Measurements from ENCODE around the gene KCNA1.

KCNA1 gene

DNA sequence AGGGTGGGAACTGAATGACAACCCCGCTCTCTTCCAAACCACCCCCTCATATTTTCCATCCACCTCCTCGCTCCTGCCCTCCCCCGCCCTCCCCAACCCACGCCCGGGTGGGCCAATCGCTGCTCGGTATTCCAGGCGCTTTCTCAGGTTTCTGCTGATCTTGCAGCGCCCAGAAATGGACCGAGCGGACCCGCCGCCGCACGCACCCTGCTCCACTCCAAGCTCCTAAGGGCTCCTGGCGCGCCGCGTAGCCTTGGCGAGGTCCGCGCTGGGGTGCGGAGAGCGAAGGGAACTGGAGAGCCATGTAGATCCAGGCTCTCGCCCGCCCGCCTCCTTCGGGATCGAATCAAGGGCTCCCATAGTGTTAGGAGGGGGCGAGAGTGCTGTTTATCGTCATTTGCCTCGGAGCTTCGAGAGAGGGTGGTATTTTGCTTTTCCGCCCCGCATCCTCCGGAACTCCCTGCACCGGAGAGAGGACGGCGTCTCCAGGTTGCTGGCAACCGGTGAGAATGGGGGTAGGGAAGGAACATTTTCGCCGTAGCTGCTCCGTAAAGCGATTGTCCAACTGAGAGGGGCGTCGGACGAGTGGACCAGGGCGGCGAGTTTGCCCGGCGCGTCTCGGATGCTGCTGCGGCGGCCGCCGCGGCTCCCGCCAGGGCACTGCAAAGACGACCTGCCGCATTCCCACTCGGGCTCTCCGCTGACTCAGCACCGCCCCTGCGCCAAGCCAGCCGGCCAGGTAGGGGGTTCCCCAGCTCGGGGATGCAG lies at the start of gene KCNA1:
TSS of gene KCNA1 (plus strand) at position 172 of the 768 bp plus-strand sequence. CDS start 1,474 bp downstream, outside the sequence.
- no peak for DNase-seq (ENCODE audit: extremely low read depth, low read depth)
- TF ChIP-seq, protein P1, sequence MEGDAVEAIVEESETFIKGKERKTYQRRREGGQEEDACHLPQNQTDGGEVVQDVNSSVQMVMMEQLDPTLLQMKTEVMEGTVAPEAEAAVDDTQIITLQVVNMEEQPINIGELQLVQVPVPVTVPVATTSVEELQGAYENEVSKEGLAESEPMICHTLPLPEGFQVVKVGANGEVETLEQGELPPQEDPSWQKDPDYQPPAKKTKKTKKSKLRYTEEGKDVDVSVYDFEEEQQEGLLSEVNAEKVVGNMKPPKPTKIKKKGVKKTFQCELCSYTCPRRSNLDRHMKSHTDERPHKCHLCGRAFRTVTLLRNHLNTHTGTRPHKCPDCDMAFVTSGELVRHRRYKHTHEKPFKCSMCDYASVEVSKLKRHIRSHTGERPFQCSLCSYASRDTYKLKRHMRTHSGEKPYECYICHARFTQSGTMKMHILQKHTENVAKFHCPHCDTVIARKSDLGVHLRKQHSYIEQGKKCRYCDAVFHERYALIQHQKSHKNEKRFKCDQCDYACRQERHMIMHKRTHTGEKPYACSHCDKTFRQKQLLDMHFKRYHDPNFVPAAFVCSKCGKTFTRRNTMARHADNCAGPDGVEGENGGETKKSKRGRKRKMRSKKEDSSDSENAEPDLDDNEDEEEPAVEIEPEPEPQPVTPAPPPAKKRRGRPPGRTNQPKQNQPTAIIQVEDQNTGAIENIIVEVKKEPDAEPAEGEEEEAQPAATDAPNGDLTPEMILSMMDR (IDR thresholded peaks at IDR 0.05; ENCODE audit: low read depth, low read length, missing control alignments) = no peak
- H3K4me3 ChIP-seq (replicated peaks; ENCODE audit: low read depth, low read length) = no peak within 1 kb of the TSS

DNA sequence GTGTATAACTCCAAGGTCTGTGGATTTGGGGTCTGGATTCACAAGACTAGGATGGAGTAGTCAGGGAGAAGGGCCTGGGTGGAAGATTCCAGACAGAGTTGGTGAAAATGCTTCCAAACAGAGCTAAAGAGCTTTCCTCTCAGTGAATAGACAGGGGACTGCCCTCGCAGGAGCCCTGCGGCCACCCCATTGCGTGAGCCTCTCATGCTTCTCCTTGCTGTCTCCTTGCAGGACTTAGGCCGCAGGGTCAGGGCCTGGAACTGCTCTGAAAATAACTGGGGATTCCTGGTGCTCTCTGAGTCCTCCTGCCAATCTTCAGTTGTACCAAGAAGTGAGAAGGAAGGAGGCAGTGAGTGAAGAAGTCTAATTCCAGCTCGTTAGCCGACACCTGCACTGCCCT lies 49.0 kb upstream of the KCNA1 start:
- no peak overlapping the region for H3K4me3 ChIP-seq (replicated peaks; ENCODE audit: low read depth, low read length)
- DNase-seq (ENCODE audit: extremely low read depth, low read depth) = no peak
- TF ChIP-seq, protein P1 (IDR thresholded peaks at IDR 0.05; ENCODE audit: low read depth, low read length, missing control alignments) = no peak

DNA sequence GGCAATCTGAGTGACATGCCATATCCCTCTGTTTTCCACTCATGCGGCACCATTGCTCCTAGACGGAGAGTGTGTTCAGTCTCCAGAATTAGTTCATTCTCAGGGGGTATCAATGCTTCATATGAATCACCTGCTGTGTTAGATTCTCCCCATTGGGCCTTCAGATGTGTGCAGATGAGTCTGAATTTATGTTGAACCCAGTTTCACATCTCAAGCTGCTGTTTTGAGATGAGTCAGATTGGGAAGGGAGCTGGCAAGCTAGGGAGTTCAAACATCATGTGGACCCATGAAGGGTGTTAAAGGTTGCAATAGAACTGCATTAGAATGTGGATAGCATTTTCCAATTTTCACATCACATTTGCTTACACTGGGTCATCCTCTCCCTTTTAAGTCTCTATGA lies 46.9 kb upstream of the KCNA1 start:
- no peak overlapping the region for H3K4me3 ChIP-seq (replicated peaks; ENCODE audit: low read depth, low read length)
- DNase-seq (ENCODE audit: extremely low read depth, low read depth) = no peak
- TF ChIP-seq, protein P1 (IDR thresholded peaks at IDR 0.05; ENCODE audit: low read depth, low read length, missing control alignments) = no peak

DNA sequence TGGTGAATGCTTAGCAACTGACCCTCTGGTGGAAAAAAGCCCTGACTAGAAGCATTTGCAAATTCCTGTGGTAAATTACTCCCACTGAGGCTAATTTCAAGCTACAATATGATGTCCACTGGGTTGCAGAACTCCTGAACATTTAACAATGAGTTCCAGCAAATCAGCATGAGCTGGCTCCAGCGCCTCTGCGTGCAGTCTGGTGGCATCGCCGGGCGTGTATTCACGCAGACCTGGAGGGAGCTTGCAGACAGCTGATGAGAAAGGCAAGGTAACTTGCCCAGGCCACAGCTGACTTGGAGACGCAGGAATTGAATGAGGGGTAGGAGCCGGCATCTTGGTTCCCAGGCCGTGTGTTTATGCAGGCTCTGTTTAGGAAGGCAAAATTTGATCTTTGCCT lies 45.1 kb upstream of the KCNA1 start:
- TF ChIP-seq, protein P1 (IDR thresholded peaks at IDR 0.05; ENCODE audit: low read depth, low read length, missing control alignments) = no peak
- H3K4me3 ChIP-seq (replicated peaks; ENCODE audit: low read depth, low read length) = no peak overlapping the region
- DNase-seq (ENCODE audit: extremely low read depth, low read depth) = no peak

DNA sequence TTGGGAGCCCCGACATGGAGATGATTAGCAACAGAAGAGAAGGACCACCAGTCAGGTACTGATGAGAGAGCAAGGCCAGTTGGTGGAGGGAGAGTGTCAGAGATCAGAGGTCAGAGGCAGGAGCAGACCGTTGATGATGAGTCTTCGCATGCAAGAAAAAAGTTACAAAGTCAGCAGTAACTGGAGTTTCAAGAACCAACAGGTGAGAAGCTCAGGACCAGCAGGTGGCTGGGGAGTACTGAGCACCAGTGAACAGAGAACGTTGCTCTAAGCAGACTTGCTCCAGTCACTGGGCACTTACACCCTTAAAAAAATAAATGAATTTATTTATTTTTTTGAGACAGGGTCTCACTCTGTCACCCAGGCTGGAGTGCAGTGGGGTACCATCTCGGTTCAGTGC lies 44.5 kb upstream of the KCNA1 start:
- DNase-seq (ENCODE audit: extremely low read depth, low read depth) = no peak
- TF ChIP-seq, protein P1 (IDR thresholded peaks at IDR 0.05; ENCODE audit: low read depth, low read length, missing control alignments) = no peak
- H3K4me3 ChIP-seq (replicated peaks; ENCODE audit: low read depth, low read length) = no peak overlapping the region

DNA sequence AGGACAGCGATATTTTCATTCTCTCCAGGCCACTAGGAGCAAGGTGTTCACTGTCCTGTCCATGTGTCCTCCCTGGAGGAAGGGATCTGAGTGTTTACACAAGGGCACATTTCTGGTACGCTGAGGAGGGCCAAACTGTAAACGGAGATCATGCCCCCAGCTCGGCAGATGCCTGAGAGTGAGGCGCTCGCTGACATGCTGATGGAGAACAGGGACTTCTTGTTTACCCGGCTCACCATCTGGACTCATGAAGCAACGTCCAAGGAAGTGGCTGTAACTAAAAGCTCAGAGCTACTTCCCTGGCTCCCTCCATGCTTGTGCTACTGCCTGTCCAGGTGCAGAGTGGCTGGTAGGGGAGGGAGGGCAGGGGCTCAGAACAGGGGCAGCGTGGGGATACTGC lies 43.4 kb upstream of the KCNA1 start:
- no peak overlapping the region for H3K4me3 ChIP-seq (replicated peaks; ENCODE audit: low read depth, low read length)
- no peak for DNase-seq (ENCODE audit: extremely low read depth, low read depth)
- TF ChIP-seq, protein P1 (IDR thresholded peaks at IDR 0.05; ENCODE audit: low read depth, low read length, missing control alignments) = no peak

DNA sequence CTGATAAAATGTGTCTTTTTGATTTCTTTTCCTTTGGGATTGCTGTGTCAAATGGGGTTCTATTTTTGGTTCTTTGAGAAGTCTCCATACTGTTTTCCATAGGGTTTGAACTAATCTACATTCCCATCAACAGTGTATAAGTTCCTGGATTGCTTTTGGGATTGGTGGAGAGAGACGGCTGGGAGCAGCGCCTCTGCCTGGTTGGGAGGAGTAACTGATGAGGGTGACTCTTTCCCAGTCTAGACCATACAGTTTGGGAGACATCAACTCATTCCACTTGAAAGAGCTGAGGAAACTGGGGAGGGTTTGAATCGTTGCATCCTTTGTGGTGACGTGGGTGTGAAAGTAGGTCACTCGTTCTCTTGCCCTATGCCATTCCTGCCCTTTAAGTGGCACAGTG lies 42.3 kb upstream of the KCNA1 start:
- TF ChIP-seq, protein P1 (IDR thresholded peaks at IDR 0.05; ENCODE audit: low read depth, low read length, missing control alignments) = no peak
- H3K4me3 ChIP-seq (replicated peaks; ENCODE audit: low read depth, low read length) = no peak overlapping the region
- no peak for DNase-seq (ENCODE audit: extremely low read depth, low read depth)
